GM12865 (cell line): Measurements from ENCODE around the gene DXO.
"Not testable (repeated sequence)": the region's sequence is repeated elsewhere in the genome, so short reads cannot be mapped to it uniquely, and the experiment has no call there.

Source experiments
- DNase-seq: peaks from one replicate; pipeline ENCODE4 v3.0.0; 2010; ENCODE audit warnings: low read depth
- H3K4me3 ChIP-seq: 2 replicates; pipeline ENCODE4 v1.5.1; 2011; ENCODE audit warnings: mild to moderate bottlenecking, low read depth, low read length, control low read depth
- TF ChIP-seq, protein P1 (sequence below): IDR thresholded peaks from 2 replicates; pipeline ENCODE4 v1.5.1; 2011; ENCODE audit warnings: low read length, control low read depth, low read depth, inconsistent platforms; ENCODE audit not compliant: insufficient read depth; ENCODE audit errors: missing control alignments

Gene DXO

DNA sequence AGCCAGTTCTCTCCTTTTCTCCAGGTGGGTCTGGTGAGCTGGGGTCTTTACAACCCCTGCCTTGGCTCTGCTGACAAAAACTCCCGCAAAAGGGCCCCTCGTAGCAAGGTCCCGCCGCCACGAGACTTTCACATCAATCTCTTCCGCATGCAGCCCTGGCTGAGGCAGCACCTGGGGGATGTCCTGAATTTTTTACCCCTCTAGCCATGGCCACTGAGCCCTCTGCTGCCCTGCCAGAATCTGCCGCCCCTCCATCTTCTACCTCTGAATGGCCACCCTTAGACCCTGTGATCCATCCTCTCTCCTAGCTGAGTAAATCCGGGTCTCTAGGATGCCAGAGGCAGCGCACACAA is 26.8 kb downstream of the DXO start:
- TF ChIP-seq, protein P1, sequence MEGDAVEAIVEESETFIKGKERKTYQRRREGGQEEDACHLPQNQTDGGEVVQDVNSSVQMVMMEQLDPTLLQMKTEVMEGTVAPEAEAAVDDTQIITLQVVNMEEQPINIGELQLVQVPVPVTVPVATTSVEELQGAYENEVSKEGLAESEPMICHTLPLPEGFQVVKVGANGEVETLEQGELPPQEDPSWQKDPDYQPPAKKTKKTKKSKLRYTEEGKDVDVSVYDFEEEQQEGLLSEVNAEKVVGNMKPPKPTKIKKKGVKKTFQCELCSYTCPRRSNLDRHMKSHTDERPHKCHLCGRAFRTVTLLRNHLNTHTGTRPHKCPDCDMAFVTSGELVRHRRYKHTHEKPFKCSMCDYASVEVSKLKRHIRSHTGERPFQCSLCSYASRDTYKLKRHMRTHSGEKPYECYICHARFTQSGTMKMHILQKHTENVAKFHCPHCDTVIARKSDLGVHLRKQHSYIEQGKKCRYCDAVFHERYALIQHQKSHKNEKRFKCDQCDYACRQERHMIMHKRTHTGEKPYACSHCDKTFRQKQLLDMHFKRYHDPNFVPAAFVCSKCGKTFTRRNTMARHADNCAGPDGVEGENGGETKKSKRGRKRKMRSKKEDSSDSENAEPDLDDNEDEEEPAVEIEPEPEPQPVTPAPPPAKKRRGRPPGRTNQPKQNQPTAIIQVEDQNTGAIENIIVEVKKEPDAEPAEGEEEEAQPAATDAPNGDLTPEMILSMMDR, result no peak
- H3K4me3 ChIP-seq, result no peak overlapping the region
- DNase-seq, result no peak

GRCh38 chr6:31943742-31944141 is 28.2 kb downstream of the DXO start:
- DNase-seq, result no peak
- TF ChIP-seq, protein P1, result no peak
- H3K4me3 ChIP-seq, result no peak overlapping the region

GRCh38 chr6:31940256-31940664 is 31.7 kb downstream of the DXO start:
- TF ChIP-seq, protein P1, result no peak
- no peak for DNase-seq
- H3K4me3 ChIP-seq, result no peak overlapping the region

DNA sequence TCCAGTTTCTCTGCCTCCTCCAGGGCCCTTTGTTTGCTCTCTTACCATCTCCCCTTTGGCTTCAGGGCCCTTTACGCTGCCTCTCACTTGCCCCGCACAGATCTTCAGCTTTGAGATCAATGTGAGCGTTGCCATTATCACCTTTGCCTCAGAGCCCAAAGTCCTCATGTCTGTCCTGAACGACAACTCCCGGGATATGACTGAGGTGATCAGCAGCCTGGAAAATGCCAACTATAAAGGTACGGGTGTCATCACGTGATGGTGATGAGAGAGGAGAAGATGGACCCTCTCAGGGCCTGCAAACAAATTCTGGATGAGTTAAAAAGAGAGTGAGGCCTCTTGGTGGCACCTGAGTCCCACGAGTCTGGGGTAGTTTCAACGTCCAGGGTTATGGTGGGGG is 36.1 kb downstream of the DXO start:
- DNase-seq, result no peak
- TF ChIP-seq, protein P1, result no peak
- H3K4me3 ChIP-seq, result no peak overlapping the region

GRCh38 chr6:31935021-31935420 is 36.9 kb downstream of the DXO start:
- H3K4me3 ChIP-seq, result no peak overlapping the region
- no peak for DNase-seq
- TF ChIP-seq, protein P1, result no peak

- TF ChIP-seq, protein P1, result no peak
- DNase-seq, result no peak
- no peak overlapping the region for H3K4me3 ChIP-seq
These were observed 38.4 kb downstream of the DXO start for GRCh38 chr6:31933537-31933936.

DNA sequence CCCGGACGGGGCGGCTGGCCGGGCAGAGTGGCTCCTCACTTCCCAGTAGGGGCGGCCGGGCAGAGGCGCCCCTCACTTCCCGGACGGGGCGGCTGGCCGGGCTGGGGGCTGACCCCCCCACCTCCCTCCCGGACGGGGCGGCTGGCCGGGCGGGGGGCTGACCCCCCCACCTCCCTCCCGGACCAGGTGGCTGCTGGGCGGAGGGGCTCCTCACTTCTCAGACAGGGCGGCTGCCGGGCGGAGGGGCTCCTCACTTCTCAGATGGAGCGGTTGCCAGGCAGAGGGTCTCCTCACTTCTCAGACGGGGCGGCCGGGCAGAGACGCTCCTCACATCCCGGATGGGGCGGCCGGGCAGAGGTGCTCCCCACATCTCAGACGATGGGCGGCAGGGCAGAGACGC is 39.8 kb downstream of the DXO start:
- not testable (repeated sequence) for H3K4me3 ChIP-seq, DNase-seq

GRCh38 chr6:31930962-31931361 is 41.0 kb downstream of the DXO start:
- TF ChIP-seq, protein P1, result no peak
- DNase-seq, result no peak
- no peak overlapping the region for H3K4me3 ChIP-seq
